ENCODE results near the gene STXBP6.

DNA sequence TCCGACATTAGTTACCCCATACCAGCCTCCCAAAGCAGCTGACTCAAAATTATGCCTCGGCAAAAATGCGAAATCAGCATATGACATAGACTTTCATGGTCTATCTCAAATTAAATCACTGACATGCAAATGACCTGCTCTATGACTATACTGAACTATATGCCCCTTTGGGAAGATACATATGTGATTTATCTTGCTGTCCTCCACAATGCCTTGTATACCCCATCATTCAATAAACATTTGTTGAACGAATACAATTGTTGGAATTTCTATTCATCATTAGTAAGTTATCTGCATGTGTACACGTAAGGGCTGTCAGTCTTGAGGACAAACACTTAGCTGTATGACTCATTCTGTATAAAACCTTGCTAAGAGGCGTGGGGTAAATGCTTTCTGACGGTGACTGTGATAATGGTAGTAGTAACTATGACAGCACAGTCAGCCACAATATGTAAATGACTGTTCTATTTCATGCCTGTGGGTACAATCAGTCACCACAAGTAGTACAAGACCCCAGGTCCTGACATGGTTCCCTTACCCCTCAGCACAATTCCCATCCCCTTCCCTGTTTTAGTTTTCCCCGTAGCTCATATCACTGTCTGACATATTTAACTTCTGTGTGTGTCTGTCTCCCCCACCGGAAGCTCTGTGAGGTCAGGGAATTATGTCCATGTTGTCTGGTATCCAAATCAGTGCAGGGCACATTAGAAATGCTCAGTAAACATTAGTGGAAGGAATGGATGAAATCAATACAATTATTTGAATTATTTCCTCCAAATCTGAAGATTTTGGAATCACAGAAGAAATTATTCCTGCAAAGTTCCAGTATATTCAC lies 42.8 kb downstream of the STXBP6 start:
- TF ChIP-seq YY1 (IDR thresholded peaks at IDR 0.05; ENCODE audit: insufficient read depth, insufficient replicate concordance, low read depth, low read length) (no peak), EZH2 (conservative IDR thresholded peaks at IDR 0.05; ENCODE audit: low read depth, low read length) (no peak)

Data from HepG2 (cell line).